NCI-H2171 treated with DMSO at 0.1 percent for 48 hours (cell line): ENCODE data around the gene LYPD6.

Experiments used
- DNase-seq: peaks from one replicate; lab custom pipeline; 2025; lab: John Stamatoyannopoulos, UW

LYPD6 gene

DNA sequence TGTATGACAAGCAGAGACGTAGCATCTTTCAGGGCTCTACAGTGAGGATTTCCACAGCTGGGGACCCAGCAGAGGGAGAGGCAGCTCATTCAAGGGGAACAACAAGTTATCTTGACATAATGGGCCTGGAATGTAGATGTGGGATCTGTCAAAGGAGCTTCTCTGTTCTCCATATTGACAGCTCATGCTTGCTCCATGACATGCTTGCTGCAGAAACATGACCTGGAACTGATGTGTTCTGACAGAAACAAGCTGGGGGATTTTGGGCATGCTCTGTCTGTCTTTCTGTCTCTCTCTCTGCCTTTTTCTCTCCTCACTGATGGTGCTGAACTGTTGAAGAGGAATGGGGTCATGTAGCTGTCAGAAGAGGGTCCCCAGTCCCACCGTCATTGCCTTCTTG, 177.6 kb downstream of the LYPD6 start:
- no peak for DNase-seq

DNA sequence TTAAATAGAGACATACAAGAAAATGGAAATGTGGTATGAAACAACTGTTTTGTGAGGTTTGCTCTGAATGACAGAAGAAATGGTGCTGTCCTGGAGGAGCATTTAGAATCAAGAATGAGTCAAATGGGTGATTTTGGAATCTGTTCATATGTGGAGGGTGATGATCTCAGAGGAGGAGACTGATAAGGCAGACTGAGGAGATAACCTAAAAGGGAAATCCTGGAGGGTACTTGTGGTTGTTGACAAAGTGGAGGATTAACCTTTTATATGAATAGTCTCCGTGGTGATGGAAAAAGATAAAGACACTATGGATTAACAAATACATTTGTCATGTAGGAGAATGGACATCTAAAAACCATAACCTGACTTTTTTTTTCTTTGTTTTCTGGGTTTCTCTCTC, 183.1 kb downstream of the LYPD6 start:
- DNase-seq, result no peak
